Measurements from ENCODE around the gene XPR1.
A peak's percentile ranks its signal among the peaks of the same experiment; 100 is the strongest.
"Not testable (repeated sequence)": the region's sequence is repeated elsewhere in the genome, so short reads cannot be mapped to it uniquely, and the experiment has no call there.

Gene XPR1

GRCh38 chr1:180842491-180843275 is 210.9 kb downstream of the XPR1 start:
- DNase-seq: no peak

DNA sequence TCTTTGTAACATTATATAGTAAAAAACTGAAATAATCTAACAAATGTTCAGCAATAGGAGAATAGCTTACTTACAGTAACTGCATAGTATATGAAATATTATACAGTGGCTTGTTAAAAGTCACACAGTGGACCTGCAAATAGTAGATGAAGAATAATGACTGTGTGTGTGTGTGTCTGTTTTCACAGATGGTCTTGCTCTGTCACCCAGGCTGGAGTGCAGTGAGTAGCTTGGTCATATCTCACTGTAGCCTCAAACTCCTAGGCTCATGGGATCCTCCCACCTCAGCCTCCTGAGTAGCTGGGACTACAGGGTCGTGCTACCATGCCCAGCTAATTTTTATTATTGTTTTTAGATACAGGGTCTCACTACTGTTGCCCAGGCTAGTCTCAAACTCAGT is 213.5 kb downstream of the XPR1 start:
- no peak for DNase-seq

DNA sequence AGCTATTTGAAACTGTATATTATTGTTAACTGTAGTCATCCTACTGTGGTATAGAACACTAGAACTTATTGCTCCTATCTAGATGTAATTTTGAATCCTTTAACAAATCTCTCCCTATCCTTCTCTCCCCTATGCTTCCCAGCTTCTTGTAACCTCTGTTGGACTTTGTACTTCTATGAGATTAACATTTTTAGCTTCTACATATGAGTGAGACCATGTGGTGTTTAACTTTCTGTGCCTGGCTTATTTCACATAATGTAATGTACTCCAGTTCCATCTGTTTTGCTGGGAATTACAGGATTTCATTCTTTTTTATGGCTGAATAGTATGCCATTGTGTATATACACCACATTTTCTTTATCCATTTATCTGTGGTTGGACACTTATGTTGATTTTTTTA is 216.4 kb downstream of the XPR1 start:
- DNase-seq: no peak

GRCh38 chr1:180849031-180849775 is 217.4 kb downstream of the XPR1 start:
- peak; percentile 10 for DNase-seq

GRCh38 chr1:180851995-180852887 is 220.4 kb downstream of the XPR1 start:
- DNase-seq: peak; percentile 82

- peak; percentile 11 for DNase-seq
Measured at GRCh38 chr1:180854001-180854400, 222.2 kb downstream of the XPR1 start.

GRCh38 chr1:180854456-180854855 is 222.6 kb downstream of the XPR1 start:
- DNase-seq: peak; percentile 69

GRCh38 chr1:180857947-180858725 is 226.3 kb downstream of the XPR1 start:
- not testable (repeated sequence) for DNase-seq

DNA sequence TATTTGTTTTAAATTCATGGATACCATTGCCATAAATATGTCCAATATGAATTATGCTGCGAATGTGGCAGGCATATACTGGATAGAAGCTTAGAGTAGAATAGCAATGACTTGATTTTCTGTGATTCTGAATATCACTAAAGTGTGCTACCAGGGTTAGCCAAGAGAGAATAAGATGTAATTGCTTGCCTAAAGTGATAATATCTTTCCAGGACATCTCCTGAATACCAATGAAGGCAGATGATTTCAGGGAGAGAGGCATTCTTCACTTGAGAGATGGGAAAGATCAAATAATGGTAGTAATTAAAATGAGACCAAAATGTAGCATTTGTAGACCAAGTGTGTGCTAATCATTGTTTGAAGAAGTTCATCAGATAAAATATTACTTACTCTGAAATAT is 227.5 kb downstream of the XPR1 start:
- no peak for DNase-seq

- no peak for DNase-seq
Measured at GRCh38 chr1:180860535-180860934, 228.7 kb downstream of the XPR1 start.

DNA sequence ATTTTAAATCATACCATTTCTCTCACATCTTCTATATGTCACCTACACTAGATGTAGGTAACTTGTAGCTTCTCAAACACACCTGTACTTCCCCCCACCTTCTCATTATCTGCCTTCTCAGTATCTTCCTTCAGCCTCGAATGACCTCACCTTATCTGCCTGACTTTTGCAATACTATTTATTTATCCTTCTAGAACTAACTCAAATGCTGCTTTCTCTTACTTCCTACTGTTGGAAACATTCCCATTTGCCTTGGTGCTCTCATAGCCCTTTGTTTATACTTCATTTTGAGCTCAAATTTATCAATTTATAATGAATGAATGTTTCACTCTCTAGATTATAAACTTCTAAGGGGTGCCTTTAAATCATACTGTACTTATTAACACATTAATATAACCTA is 230.5 kb downstream of the XPR1 start:
- no peak for DNase-seq

GRCh38 chr1:180863158-180863775 is 231.4 kb downstream of the XPR1 start:
- peak; percentile 67 for DNase-seq

GRCh38 chr1:180881806-180882509 is 250.1 kb downstream of the XPR1 start:
- peak; percentile 83 for DNase-seq

DNA sequence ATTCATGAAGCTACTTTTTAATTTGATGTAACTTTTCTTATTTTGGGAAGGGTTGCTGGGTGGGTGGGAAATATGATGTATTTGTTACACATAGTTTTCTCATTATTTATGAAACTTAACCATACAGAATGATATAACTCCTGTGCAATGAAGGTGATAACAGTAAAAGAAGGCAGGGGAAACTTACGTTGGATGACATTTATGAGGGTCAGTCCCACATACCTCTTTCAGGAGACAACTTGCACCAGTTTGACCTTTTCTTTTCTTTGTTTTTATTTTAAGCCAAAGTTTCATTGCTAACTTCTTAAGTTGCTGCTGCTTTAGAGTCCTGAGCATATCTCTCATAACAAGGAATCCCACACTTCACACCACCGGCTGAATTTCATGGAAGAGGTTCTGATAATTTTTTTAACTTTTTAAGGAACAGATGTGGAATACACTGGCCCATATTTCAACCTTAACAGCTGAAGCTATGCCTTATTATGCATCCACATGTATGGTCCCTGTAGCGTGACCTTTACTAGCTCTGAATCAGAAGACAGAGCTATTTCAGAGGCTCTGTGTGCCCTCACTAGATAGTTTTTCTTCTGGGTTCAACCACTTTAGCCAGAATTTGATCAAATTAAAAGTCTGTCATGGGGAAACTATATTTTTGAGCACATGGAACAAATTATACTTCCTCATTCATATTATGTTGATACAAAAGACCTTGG is 252.9 kb downstream of the XPR1 start:
- DNase-seq: no peak

- DNase-seq: no peak
Measured at GRCh38 chr1:180886338-180886737, 254.5 kb downstream of the XPR1 start.

GRCh38 chr1:180887841-180888240 is 256.0 kb downstream of the XPR1 start:
- DNase-seq: no peak

DNA sequence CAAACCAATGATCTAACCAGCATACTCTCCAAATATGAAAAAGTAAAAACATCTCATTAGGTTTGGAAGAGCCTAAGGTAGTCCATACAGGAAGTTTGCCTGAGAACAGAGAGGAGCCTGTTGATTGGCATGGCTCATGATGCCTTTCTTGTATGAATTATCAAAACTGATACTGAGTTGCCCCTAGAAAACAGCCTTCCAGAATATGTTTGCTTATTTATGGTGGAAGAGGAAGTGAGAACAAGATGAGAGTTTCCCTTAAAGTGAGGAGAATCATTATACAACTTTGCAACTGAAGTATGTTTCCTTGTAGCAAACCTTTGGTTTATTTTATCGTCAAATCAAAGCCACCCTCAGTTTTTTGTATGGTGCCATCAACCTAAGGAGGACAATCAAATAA is 257.0 kb downstream of the XPR1 start:
- no peak for DNase-seq

GRCh38 chr1:180889325-180889724 is 257.5 kb downstream of the XPR1 start:
- DNase-seq: no peak

DNA sequence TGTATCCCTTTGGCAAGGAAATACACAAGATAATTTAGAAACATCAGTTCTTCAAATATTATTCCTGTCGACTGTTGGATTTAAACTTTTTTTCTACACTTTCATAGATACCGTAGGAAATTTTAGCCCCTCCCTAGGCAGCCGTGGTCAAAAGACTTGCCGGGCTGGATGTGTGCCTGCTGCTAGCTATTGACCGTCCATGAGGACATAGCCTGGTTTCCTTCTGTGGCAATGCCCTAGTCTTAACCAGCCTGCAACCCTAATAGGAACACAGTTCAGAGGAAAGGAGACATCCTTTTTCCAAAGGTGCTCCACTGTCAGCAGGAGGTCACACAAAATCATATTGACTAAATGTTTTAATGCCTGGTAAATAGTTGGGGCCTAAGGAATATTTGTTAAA is 260.4 kb downstream of the XPR1 start:
- DNase-seq: no peak

DNA sequence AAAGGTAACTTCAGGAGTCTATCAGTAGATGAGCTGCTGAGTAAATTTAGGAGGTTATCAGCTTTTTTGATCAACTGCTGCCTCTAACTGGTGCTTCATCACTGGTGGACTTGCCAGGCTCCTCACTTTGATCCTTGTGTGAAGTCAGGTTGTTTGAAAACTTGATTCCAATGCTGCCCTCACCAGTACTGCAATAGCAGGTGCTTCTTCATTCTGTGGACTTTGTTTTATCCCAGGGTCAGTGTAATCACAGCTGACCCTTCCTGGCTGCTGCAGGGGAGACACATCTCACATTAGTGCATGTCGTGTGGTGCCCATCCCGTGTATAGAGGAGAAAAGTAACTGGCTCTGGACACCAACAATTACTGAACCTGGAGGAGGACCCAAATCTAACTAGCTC is 260.9 kb downstream of the XPR1 start:
- no peak for DNase-seq

DNA sequence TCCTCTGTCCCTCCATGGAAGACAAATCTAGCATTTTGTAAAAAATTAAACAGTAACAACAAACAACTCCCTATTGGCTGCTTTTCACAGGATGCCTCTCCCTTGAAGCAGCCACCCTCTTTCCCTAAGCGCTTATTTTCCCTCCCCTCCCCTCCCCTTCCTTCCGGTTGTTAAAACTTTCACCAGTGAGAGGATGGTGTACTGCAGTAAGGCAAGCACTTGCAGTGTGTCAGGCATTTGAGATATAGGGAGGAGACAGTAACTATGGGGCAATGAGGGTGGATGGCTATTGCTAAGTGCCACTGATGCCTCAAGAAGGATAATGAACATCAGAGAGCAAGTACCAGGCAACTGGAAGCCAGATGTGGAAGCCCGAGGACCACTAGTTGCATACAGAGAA is 261.8 kb downstream of the XPR1 start:
- DNase-seq: peak; percentile 10
